Upper lobe of left lung (tissue), 6 donors: ENCODE measurements around the gene SIGLEC1. TPM values are rescaled to one million over a fixed set of nuclear protein-coding genes. Genes with fewer than 3 reads are reported as not detected.
A peak's percentile ranks its signal among the peaks of the same experiment; 100 is the strongest.

ENCODE experiments used
- ATAC-seq, 2 donors: fragments of 200-7000 bp; cut with Tn5 transposase; one replicate each; pipeline ENCODE4 v1.9.1; 2022; ENCODE audit warnings: mild to moderate bottlenecking in 2 of 2, moderate library complexity in 2 of 2; ENCODE audit not compliant: low FRiP score in 2 of 2
- DNase-seq, 2 donors: peaks; one replicate each; pipeline ENCODE4 v3.0.0-alpha.2; 2019 to 2020
- H3K27ac ChIP-seq, 4 donors: fragments of 200-600 bp; sonication (generic); one replicate each; pipeline ENCODE4 v1.5.1; 2016 to 2019
- H3K27me3 ChIP-seq, 4 donors: fragments of 200-600 bp; sonication (generic); one replicate each; pipeline ENCODE4 v1.5.1; 2017 to 2019
- H3K36me3 ChIP-seq, 4 donors: fragments of 200-600 bp; sonication (generic); one replicate each; pipeline ENCODE4 v1.5.1; 2016 to 2019
- H3K4me1 ChIP-seq, 4 donors: fragments of 200-600 bp; sonication (generic); one replicate each; pipeline ENCODE4 v1.5.1; 2018 to 2019
- H3K4me3 ChIP-seq, 4 donors: fragments of 200-600 bp; sonication (generic); one replicate each; pipeline ENCODE4 v1.5.1; 2017 to 2019; ENCODE audit warnings: mild to moderate bottlenecking in 2 of 4, moderate library complexity in 1 of 4
- H3K9me3 ChIP-seq, 4 donors: fragments of 200-600 bp; sonication (generic); one replicate each; pipeline ENCODE4 v1.5.1; 2018 to 2019
- CTCF ChIP-seq, 6 experiments: fragments of 450-650 bp in 4 of 6; fragments of 200-600 bp in 2 of 6; sonication (generic) in 2 of 6; IDR thresholded peaks; one replicate each; pipeline ENCODE4 v1.5.1; 2016 to 2019; ENCODE audit warnings: antibody characterized with exemption in 6 of 6
- EP300 ChIP-seq, 4 donors: sonication (generic); formaldehyde crosslinking; IDR thresholded peaks; one replicate each; pipeline ENCODE4 v1.5.1; 2017; ENCODE audit warnings: antibody characterized with exemption in 4 of 4, control low read depth in 2 of 4
- POLR2A ChIP-seq, 4 donors: fragments of 450-650 bp; IDR thresholded peaks; one replicate each; pipeline ENCODE4 v1.5.1; 2016 to 2017; ENCODE audit warnings: antibody characterized with exemption in 4 of 4, mild to moderate bottlenecking in 2 of 4
- POLR2AphosphoS5 ChIP-seq, 2 donors: sonication (generic); formaldehyde crosslinking; IDR thresholded peaks; one replicate each; pipeline ENCODE4 v1.5.1; 2017; ENCODE audit warnings: antibody characterized with exemption in 2 of 2
- WGBS, 2 donors: methylation state at CpG; one replicate each; pipeline ENCODE4 v1.1.5; 2017 to 2018; 5-methylcytosine and 5-hydroxymethylcytosine counted together
- total RNA-seq, 6 donors: library from RNA; depleted of rRNA in 4 of 6; stranded (reverse); fragments of >200 nt in 4 of 6; gene quantifications; one replicate each; pipeline versions ENCODE4 v1.1.0 to v1.2.1, GENCODE V29; 2016 to 2021
- donor health status: DM: no; HTN: no; CAD: no; lungs with moderate emphysema.
- donor health status: DM: no; HTN: yes; CAD: no; lungs with severe emphysema.

The SIGLEC1 gene
- total RNA-seq, 6 donors from 2014 or later = 14.4 to 69.9 (median 60.7) TPM

- no peak for ATAC-seq
- TF ChIP-seq POLR2AphosphoS5 (IDR thresholded peaks at IDR 0.05) (no peak), CTCF (IDR thresholded peaks at IDR 0.05) (no peak), EP300 (IDR thresholded peaks at IDR 0.05) (no peak), POLR2A (IDR thresholded peaks at IDR 0.05) (no peak)
- WGBS, 2 donors = 56 to 72% methylated on average over 3 to 4 of the region's 4 CpGs
Measured at GRCh38 chr20:3735768-3736167, 23.4 kb upstream of the SIGLEC1 start.

GRCh38 chr20:3734111-3734843, 21.9 kb upstream of the SIGLEC1 start:
- DNase-seq = peak in 1 of 2 donors; percentile 72
- Histone ChIP-seq H3K4me3 (peak overlapping the region in 3 of 4 donors; percentile 52 to 57 (median 53)), H3K27me3 (peaks cover 0 to 13% (median 2%) of the 10 kb centered on the region in 4 donors), H3K4me1 (peaks cover 51 to 77% (median 54%) of the 10 kb centered on the region in 4 donors), H3K36me3 (peaks cover 0 to 7% (median 0%) of the 10 kb centered on the region in 4 donors), H3K9me3 (no peaks in the 10 kb centered on the region), H3K27ac (peak overlapping the region; percentile 80 to 89 (median 84))
- WGBS, 2 donors = 41 to 51% methylated on average over 10 to 12 of the region's 12 CpGs
- peak in 1 of 2 donors; percentile 46 for ATAC-seq
- peak in 1 of 4 donors; percentile 32 for TF ChIP-seq EP300 (IDR thresholded peaks at IDR 0.05)
- peak; percentile 15 to 30 for TF ChIP-seq POLR2AphosphoS5 (IDR thresholded peaks at IDR 0.05)
- TF ChIP-seq POLR2A (IDR thresholded peaks at IDR 0.05) = no peak

More at GRCh38 chr20:3735768-3736167, 23.4 kb upstream of the SIGLEC1 start:
- Histone ChIP-seq H3K36me3 (peaks cover 0 to 7% (median 0%) of the 10 kb centered on the region in 4 donors), H3K27ac (peak overlapping the region in 2 of 4 donors; percentile 61 to 69), H3K27me3 (peaks cover 0 to 13% (median 2%) of the 10 kb centered on the region in 4 donors), H3K9me3 (no peaks in the 10 kb centered on the region), H3K4me3 (no peak overlapping the region), H3K4me1 (peaks cover 53 to 83% (median 57%) of the 10 kb centered on the region in 4 donors)
- no peak for DNase-seq

GRCh38 chr20:3733119-3733995, 21.0 kb upstream of the SIGLEC1 start:
- Histone ChIP-seq H3K9me3 (no peaks in the 10 kb centered on the region), H3K36me3 (peaks cover 0 to 7% (median 0%) of the 10 kb centered on the region in 4 donors), H3K27me3 (peaks cover 0 to 13% (median 2%) of the 10 kb centered on the region in 4 donors), H3K4me1 (peaks cover 52 to 68% (median 58%) of the 10 kb centered on the region in 4 donors), H3K27ac (peak overlapping the region; percentile 80 to 89 (median 84)), H3K4me3 (peak overlapping the region; percentile 52 to 58 (median 55))
- DNase-seq (no peak), ATAC-seq (peak in 1 of 2 donors; percentile 15)
- TF ChIP-seq EP300 (IDR thresholded peaks at IDR 0.05) (no peak), POLR2AphosphoS5 (IDR thresholded peaks at IDR 0.05) (no peak), POLR2A (IDR thresholded peaks at IDR 0.05) (no peak), CTCF (IDR thresholded peaks at IDR 0.05) (no peak)
- WGBS, 2 donors = 71 to 91% methylated on average over 13 to 19 of the region's 20 CpGs

GRCh38 chr20:3732327-3733118, 20.1 kb upstream of the SIGLEC1 start, which contains the start of gene HSPA12B:
HSPA12B (plus strand) TSS chr20:3732685; CDS start chr20:3738675, 5,990 bp downstream.
- peak within 1 kb of the TSS; percentile 80 to 89 (median 84) for H3K27ac ChIP-seq
- H3K9me3 ChIP-seq = no peaks in the 10 kb centered on the region
- H3K4me3 ChIP-seq = peak within 1 kb of the TSS; percentile 52 to 58 (median 55)
- TF ChIP-seq POLR2AphosphoS5 (IDR thresholded peaks at IDR 0.05) (no peak), EP300 (IDR thresholded peaks at IDR 0.05) (no peak), CTCF (IDR thresholded peaks at IDR 0.05) (no peak), POLR2A (IDR thresholded peaks at IDR 0.05) (no peak)
- 10 to 50% methylated on average over 1 to 13 of the region's 67 CpGs for WGBS, 2 donors
- H3K4me1 ChIP-seq = peaks cover 49 to 65% (median 56%) of the 10 kb centered on the region in 4 donors
- peak in 1 of 2 donors; percentile 65 for ATAC-seq
- H3K27me3 ChIP-seq = peaks cover 0 to 13% (median 2%) of the 10 kb centered on the region in 4 donors
- peaks cover 0 to 7% (median 0%) of the 10 kb centered on the region in 4 donors for H3K36me3 ChIP-seq
- peak in 1 of 2 donors; percentile 84 for DNase-seq
